K562 (cell line): ENCODE results near the gene NYAP1. TPM values are rescaled to one million over a fixed set of nuclear protein-coding genes. Genes with fewer than 3 reads are reported as not detected.

Source experiments
- ATAC-seq: fragments of 200-7000 bp; cut with Tn5 transposase; 3 replicates; pipeline ENCODE4 v1.9.1; 2020; ENCODE audit warnings: moderate library complexity
- BruUV-seq: library from RNA; stranded (reverse); fragments of 400-500 nt; replicated peaks from 2 replicates; lab custom pipeline; 2021; lab: Mats Ljungman, UMichigan
- CTCF ChIA-PET: fragments of 300-600 bp; formaldehyde crosslinking; extraction: SDS; loops from one replicate; lab custom pipeline; 2021; ENCODE audit warnings: low intra/inter-chr PET ratio; lab: Yijun Ruan, JAX
- POLR2A ChIA-PET: fragments of 300-600, 350-650 bp; sonication (Branson Sonifier 250); formaldehyde crosslinking; extraction: SDS; loops from one replicate; lab custom pipeline; 2021; ENCODE audit warnings: antibody characterized with exemption, inconsistent platforms; lab: Yijun Ruan, JAX
- DNase-seq, 4 experiments: peaks; one replicate each; pipeline versions ENCODE4 v3.0.0 to v3.0.0-alpha.2; 2011 to 2018; ENCODE audit warnings: low spot score in 3 of 4, mixed read lengths in 3 of 4; ENCODE audit errors: extremely low read depth in 1 of 4
- FAIRE-seq: peaks from 2 replicates; lab custom pipeline; 2011; peaks lifted over from hg19 to GRCh38; lab: Jason Lieb, UNC
- H2AFZ ChIP-seq: 2 replicates; pipeline ENCODE4 v1.6.0; 2011; ENCODE audit warnings: low read depth, low read length, control low read depth, inconsistent platforms
- H3K27ac ChIP-seq: fragments of 200-600 bp; 3 replicates; pipeline ENCODE4 v1.8.0; 2011; ENCODE audit warnings: low read depth, mild to moderate bottlenecking, control low read depth, inconsistent platforms, low read length, moderate library complexity, mixed read lengths; ENCODE audit errors: extremely low read depth
- H3K27me3 ChIP-seq, 2 experiments: fragments of 300-600 bp in 1 of 2; 2 replicates in 1 of 2; 3 replicates in 1 of 2; pipeline versions ENCODE4 v1.6.0 to v1.8.0; 2011; ENCODE audit warnings: inconsistent platforms in 2 of 2, low read length in 2 of 2, mild to moderate bottlenecking in 1 of 2, mixed read lengths in 1 of 2, moderate library complexity in 1 of 2; ENCODE audit not compliant: control insufficient read depth in 2 of 2, insufficient read depth in 2 of 2
- H3K36me3 ChIP-seq: fragments of 300-600 bp; 3 replicates; pipeline ENCODE4 v1.8.0; 2011; ENCODE audit warnings: mild to moderate bottlenecking, low read length, inconsistent platforms; ENCODE audit not compliant: control insufficient read depth, insufficient read depth
- H3K4me1 ChIP-seq, 2 experiments: fragments of 200-600 bp in 1 of 2; replicated peaks in 1 of 2; 2 replicates in 1 of 2; 3 replicates in 1 of 2; pipeline versions ENCODE4 v1.5.1 to v1.8.0; 2011; ENCODE audit warnings: inconsistent platforms in 2 of 2, low read length in 2 of 2, mild to moderate bottlenecking in 1 of 2, mixed read lengths in 1 of 2, moderate library complexity in 1 of 2; ENCODE audit not compliant: control insufficient read depth in 2 of 2, insufficient read depth in 2 of 2
- H3K4me2 ChIP-seq: 2 replicates; pipeline ENCODE4 v1.6.1; 2011; ENCODE audit warnings: low read length, control low read depth, inconsistent platforms, mixed read lengths; ENCODE audit not compliant: insufficient read depth
- H3K4me3 ChIP-seq: fragments of 200-600 bp; sonication (generic), shearing (Covaris generic); 2 replicates; pipeline ENCODE4 v1.5.1; 2016; ENCODE audit warnings: control low read depth, inconsistent platforms
- H3K79me2 ChIP-seq: fragments of 200-600 bp; 3 replicates; pipeline ENCODE4 v1.8.0; 2011; ENCODE audit warnings: low read length, inconsistent platforms; ENCODE audit not compliant: control insufficient read depth, insufficient read depth
- H3K9ac ChIP-seq, 2 experiments: 2 replicates each; pipeline versions ENCODE4 v1.6.0 to v1.6.1; 2011; ENCODE audit warnings: low read depth in 2 of 2, low read length in 2 of 2, control low read depth in 1 of 2, inconsistent platforms in 1 of 2, mild to moderate bottlenecking in 1 of 2, mixed read lengths in 1 of 2; ENCODE audit not compliant: insufficient read depth in 1 of 2
- H3K9me1 ChIP-seq: one replicate; pipeline ENCODE4 v1.6.0; 2011; ENCODE audit warnings: inconsistent platforms, mild to moderate bottlenecking, low read length, moderate library complexity; ENCODE audit not compliant: control insufficient read depth, insufficient read depth
- H3K9me3 ChIP-seq: replicated peaks from 2 replicates; pipeline ENCODE4 v1.5.1; 2011; ENCODE audit warnings: low read depth, low read length, inconsistent platforms; ENCODE audit not compliant: control insufficient read depth, insufficient read depth
- H4K20me1 ChIP-seq: replicated peaks from 2 replicates; pipeline ENCODE4 v1.6.1; 2011; ENCODE audit warnings: low read length, inconsistent platforms, mixed read lengths; ENCODE audit not compliant: control insufficient read depth, insufficient read depth
- HNRNPK ChIP-seq: fragments of 200-400 bp; formaldehyde crosslinking; IDR thresholded peaks from one replicate; pipeline ENCODE4 v1.6.1; 2018; ENCODE audit warnings: mild to moderate bottlenecking, low read depth, low read length; ENCODE audit not compliant: poor library complexity, severe bottlenecking
- SPI1 ChIP-seq: IDR thresholded peaks from 2 replicates; pipeline ENCODE4 v1.6.1; 2011; ENCODE audit warnings: low read depth, low read length, control low read depth, borderline replicate concordance
- ZNF609 ChIP-seq: sonication (generic); formaldehyde crosslinking; IDR thresholded peaks from 2 replicates; pipeline ENCODE4 v1.8.1; 2023; ENCODE audit warnings: missing genetic modification reagents, mild to moderate bottlenecking, borderline replicate concordance
- WGBS: fragments of 100-300 bp; shearing (Covaris generic); methylation state at CpG from one replicate; pipeline ENCODE4 v1.1.6; 2016; ENCODE audit warnings: low coverage, mixed read lengths; ENCODE audit not compliant: insufficient coverage; ENCODE audit errors: missing lambda C conversion rate; 5-methylcytosine and 5-hydroxymethylcytosine counted together
- in situ Hi-C: fragments of 300-500 bp; cut with MboI; formaldehyde crosslinking; loops from 4 replicates; pipeline ENCODE4 v1.15.0; 2018; ENCODE audit warnings: inconsistent platforms, mixed read lengths
- intact Hi-C: fragments of 100-400 bp; cut with micrococcal nuclease; formaldehyde crosslinking; loops from 2 replicates; pipeline ENCODE4 v1.14.2; 2022
- polyA plus RNA-seq, 8 experiments: library from polyadenylated mRNA; depleted of rRNA in 4 of 8; stranded (reverse) in 5 of 8; unstranded in 3 of 8; fragments of >200 nt; fragmentation: Nextera tagmentation in 2 of 8; fragmentation: Illumina TruSeq in 1 of 8; extraction: Ambion mirVana in 2 of 8; extraction: Trizol in 1 of 8; gene quantifications; 2 replicates each; pipeline versions ENCODE4 v1.2.1 to v1.2.3, GENCODE V29; 2011 to 2014; ENCODE audit warnings: inconsistent platforms in 1 of 8, missing spikeins in 1 of 8
- total RNA-seq, 7 experiments: library from RNA; depleted of rRNA in 6 of 7; stranded (reverse); fragments of >200 nt in 6 of 7; fragmentation: Illumina TruSeq in 2 of 7; extraction: Trizol in 2 of 7; gene quantifications; 2 replicates each; pipeline versions ENCODE4 v1.2.1 to v1.2.3, GENCODE V29; 2011 to 2021; ENCODE audit warnings: low replicate concordance in 1 of 7

NYAP1 gene
- total and polyA plus RNA-seq, 9 of the 15 experiments (the other 6 are each of a cell fraction or from before 2014, with no cell fraction given): 0.11 to 0.88 (median 0.22) TPM; not detected in 2

GRCh38 chr7:100486111-100486636 lies 2.4 kb downstream of the NYAP1 start:
- Histone ChIP-seq H3K4me1 (peaks cover 4 to 76% of the 10 kb centered on the region in 2 experiments; a peak in 4 of 5 replicates), H2AFZ (no peak overlapping the region), H3K79me2 (no peaks in the 10 kb centered on the region), H3K27me3 (no peaks in the 10 kb centered on the region), H3K9me1 (no peaks in the 10 kb centered on the region), H3K4me2 (no peak overlapping the region), H3K27ac (no peak overlapping the region), H3K36me3 (no peaks in the 10 kb centered on the region), H3K9me3 (no peaks in the 10 kb centered on the region), H3K9ac (peak overlapping the region in 1 of 2 experiments; percentile 23; a peak in 2 of 4 replicates), H3K4me3 (no peak overlapping the region), H4K20me1 (no peaks in the 10 kb centered on the region)
- FAIRE-seq (no peak), ATAC-seq (no peak), DNase-seq (peak in 2 of 4 experiments; percentile 4 to 5)
- ChIA-PET POLR2A (no interaction called here), CTCF (no interaction called here)
- in situ Hi-C loops: no loop called here
- 74% methylated on average over 4 of the region's 5 CpGs for WGBS
- intact Hi-C loops: no loop called here
- BruUV-seq: no TSS peak
- TF ChIP-seq ZNF609 (CRISPR knock-in tag): no peak
- TF ChIP-seq SPI1: no peak
- TF ChIP-seq HNRNPK: no peak
